ENCODE results near the gene AGAP2. TPM values are rescaled to one million over a fixed set of nuclear protein-coding genes. Genes with fewer than 3 reads are reported as not detected.

The AGAP2 gene
- total RNA-seq, 1 donor from 2014 or later = 1.5 TPM

DNA sequence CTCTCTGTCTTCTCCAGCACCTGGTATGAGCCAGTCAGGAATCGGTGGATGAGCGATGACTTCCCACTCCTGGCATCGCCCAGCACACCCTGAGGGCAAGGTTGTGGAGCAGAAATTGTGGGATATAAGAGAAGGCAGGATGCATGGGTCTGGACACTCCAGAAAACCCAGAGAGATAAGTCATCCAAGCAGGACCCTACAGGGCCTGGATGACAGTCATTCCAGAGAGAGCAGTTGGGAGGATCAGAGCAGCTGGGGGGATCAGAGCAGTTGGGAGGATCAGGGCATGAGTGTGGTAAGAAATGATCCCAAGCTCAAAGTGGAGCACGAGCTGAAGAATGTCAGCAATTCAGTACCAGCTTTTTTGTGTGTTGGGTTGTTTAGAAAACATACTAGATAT is 4.0 kb downstream of the AGAP2 start:
- Histone ChIP-seq H3K27me3 (peaks cover 6% of the 10 kb centered on the region), H3K36me3 (no peaks in the 10 kb centered on the region)

DNA sequence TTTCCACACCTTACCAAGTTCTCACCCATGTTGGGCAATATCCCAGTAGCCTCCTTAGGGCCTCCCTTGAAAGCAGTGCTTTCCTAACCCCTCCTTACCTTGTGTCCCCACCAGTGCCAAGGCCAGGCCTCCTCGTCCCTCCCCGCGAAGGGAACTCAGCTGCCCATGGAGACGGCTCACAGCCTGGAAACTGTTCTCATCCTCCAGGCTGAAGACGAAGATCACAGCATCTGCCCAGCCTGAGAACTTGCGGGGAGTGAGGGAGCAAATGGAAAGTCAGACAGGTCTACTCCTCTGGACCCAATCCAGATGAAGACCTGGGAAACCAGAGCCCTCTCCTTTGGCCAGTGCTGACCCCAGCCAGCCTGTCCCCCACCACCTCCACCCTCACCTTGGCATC is 4.6 kb downstream of the AGAP2 start:
- DNase-seq (ENCODE audit: extremely low spot score in 2 of 2) = no peak
- Histone ChIP-seq H3K4me3 (no peak overlapping the region), H3K9me3 (no peaks in the 10 kb centered on the region), H3K4me1 (peaks cover 34% of the 10 kb centered on the region), H3K27ac (no peak overlapping the region), H3K27me3 (peaks cover 6% of the 10 kb centered on the region), H3K36me3 (no peaks in the 10 kb centered on the region)
- TF ChIP-seq POLR2A (IDR thresholded peaks at IDR 0.05) = no peak
- no peak for TF ChIP-seq POLR2AphosphoS5 (IDR thresholded peaks at IDR 0.05; ENCODE audit: insufficient read depth in 1 of 2, low read depth in 1 of 2)
- TF ChIP-seq, protein P1, sequence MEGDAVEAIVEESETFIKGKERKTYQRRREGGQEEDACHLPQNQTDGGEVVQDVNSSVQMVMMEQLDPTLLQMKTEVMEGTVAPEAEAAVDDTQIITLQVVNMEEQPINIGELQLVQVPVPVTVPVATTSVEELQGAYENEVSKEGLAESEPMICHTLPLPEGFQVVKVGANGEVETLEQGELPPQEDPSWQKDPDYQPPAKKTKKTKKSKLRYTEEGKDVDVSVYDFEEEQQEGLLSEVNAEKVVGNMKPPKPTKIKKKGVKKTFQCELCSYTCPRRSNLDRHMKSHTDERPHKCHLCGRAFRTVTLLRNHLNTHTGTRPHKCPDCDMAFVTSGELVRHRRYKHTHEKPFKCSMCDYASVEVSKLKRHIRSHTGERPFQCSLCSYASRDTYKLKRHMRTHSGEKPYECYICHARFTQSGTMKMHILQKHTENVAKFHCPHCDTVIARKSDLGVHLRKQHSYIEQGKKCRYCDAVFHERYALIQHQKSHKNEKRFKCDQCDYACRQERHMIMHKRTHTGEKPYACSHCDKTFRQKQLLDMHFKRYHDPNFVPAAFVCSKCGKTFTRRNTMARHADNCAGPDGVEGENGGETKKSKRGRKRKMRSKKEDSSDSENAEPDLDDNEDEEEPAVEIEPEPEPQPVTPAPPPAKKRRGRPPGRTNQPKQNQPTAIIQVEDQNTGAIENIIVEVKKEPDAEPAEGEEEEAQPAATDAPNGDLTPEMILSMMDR (IDR thresholded peaks at IDR 0.05) = no peak
- intact Hi-C loops (cut with DNase I) = no loop called here

More for the DNA sequence above, 4.0 kb downstream of the AGAP2 start:
- TF ChIP-seq, protein P1 (IDR thresholded peaks at IDR 0.05) = no peak
- TF ChIP-seq POLR2AphosphoS5 (IDR thresholded peaks at IDR 0.05; ENCODE audit: insufficient read depth in 1 of 2, low read depth in 1 of 2) (no peak), POLR2A (IDR thresholded peaks at IDR 0.05) (no peak)
- no peak for DNase-seq (ENCODE audit: extremely low spot score in 2 of 2)
- Histone ChIP-seq H3K9me3 (no peaks in the 10 kb centered on the region), H3K4me3 (no peak overlapping the region), H3K27ac (no peak overlapping the region), H3K4me1 (peaks cover 36% of the 10 kb centered on the region)
- intact Hi-C loops (cut with DNase I) = no loop called here

DNA sequence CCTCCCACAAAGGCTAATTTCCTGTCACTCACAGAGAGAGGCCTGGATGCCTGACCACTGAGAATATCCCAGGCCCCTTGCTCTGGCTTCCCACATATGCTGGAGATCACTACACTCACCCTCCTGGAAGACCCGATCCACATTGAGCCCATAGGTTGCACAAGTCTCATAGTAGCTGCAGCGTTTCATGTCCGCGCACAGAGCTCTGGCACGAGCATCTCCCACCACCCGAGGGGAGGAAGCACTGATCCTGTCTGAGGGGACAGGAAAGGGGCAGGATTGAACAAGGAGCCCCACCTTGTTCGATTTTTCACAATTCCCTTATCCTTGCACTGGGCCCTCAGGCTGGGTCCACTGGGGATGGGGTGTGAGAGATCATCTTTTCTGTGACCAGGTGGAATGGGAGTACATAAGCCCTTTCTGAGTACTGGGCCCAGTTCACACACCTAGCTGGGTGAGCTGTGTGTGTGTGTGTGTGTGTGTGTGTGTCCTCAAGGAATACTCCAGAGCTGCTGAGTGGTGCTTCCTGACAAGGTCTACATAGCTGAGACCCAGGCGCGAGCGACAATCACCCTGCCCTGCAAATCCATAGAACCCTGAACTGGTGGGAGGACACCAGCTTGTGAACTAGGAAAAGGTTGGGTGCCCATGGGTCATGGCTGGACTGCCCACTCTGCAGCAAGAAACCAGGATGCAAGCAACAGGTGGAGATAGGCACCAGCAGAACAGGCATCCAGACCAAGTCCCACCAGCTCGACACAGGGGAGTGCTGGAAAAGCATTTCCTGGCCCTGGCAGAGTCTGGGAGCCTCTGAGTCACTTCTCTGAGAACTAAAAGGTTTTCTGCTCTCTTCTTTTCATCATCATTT is 5.6 kb downstream of the AGAP2 start:
- no peak for DNase-seq (ENCODE audit: extremely low spot score in 2 of 2)
- no peaks in the 10 kb centered on the region for H3K36me3 ChIP-seq
- intact Hi-C loops (cut with DNase I) = no loop called here
- H3K4me1 ChIP-seq = peaks cover 24% of the 10 kb centered on the region
- no peak overlapping the region for H3K4me3 ChIP-seq
- TF ChIP-seq POLR2AphosphoS5 (IDR thresholded peaks at IDR 0.05; ENCODE audit: insufficient read depth in 1 of 2, low read depth in 1 of 2) (no peak), POLR2A (IDR thresholded peaks at IDR 0.05) (no peak)
- TF ChIP-seq, protein P1 (IDR thresholded peaks at IDR 0.05) = no peak
- peaks cover 6% of the 10 kb centered on the region for H3K27me3 ChIP-seq
- H3K9me3 ChIP-seq = no peaks in the 10 kb centered on the region
- no peak overlapping the region for H3K27ac ChIP-seq

DNA sequence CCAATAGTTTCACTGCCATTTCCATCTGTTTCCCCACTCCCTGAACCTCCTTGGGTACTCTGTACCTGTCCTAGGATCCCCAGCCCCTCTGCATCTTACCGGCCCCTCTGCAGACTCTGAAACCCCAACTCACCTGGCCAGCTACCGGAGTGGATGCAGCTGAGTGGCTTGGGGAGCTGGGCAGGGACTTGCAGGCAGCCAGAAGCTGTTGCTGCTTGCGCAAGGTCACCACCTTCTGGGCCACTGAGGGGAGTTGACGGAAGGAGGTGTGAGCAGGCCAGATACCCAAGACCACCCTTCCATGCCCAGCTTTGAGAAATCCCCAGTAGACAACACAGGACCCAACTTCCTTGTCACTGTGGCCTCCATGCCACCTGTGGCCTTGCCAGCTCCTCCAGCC is 6.3 kb downstream of the AGAP2 start:
- H3K9me3 ChIP-seq = no peaks in the 10 kb centered on the region
- intact Hi-C loops (cut with DNase I) = no loop called here
- H3K27ac ChIP-seq = no peak overlapping the region
- TF ChIP-seq POLR2A (IDR thresholded peaks at IDR 0.05) = no peak
- TF ChIP-seq, protein P1 (IDR thresholded peaks at IDR 0.05) = no peak
- TF ChIP-seq POLR2AphosphoS5 (IDR thresholded peaks at IDR 0.05; ENCODE audit: insufficient read depth in 1 of 2, low read depth in 1 of 2) = no peak
- no peak overlapping the region for H3K4me3 ChIP-seq
- H3K27me3 ChIP-seq = peaks cover 6% of the 10 kb centered on the region
- H3K36me3 ChIP-seq = no peaks in the 10 kb centered on the region
- H3K4me1 ChIP-seq = peaks cover 21% of the 10 kb centered on the region
- DNase-seq (ENCODE audit: extremely low spot score in 2 of 2) = no peak

All from vagina (tissue), 2 donors.